Measurements from ENCODE around the gene LIMA1.

DNA sequence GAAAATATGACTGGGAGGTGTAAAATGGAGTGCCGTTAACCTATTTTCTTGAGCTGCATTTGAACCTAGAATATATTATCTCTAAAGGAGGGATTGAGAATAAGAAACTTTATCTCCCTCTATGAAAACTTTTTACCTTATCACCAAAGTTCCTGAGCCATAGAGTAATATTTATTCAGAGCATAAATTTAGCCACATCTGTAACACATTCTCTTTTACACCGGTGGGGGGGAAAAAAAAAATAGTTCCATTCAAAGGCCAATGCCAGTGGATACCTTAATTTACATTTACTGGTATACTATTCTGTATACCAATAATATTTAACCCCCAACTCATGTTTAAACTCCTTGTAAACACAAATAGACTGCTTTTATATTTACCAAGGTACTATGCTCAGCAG is 137.9 kb downstream of the LIMA1 start:
- TF ChIP-seq POLR2A (IDR thresholded peaks at IDR 0.05) (no peak), CTCF (IDR thresholded peaks at IDR 0.05) (no peak), POLR2AphosphoS5 (IDR thresholded peaks at IDR 0.05) (no peak), EP300 (IDR thresholded peaks at IDR 0.05) (no peak)
